Activated CD4-positive, alpha-beta T cell treated with anti-CD3 and anti-CD28 coated beads, Interleukin-2, Interleukin-4, amounts not matched to agents 100 ng/mL and 50 ng/mL, durations not matched to agents 16 hours and 8 hours (primary cell): Measurements from ENCODE around the gene ZNF438.

Experiments
- DNase-seq: peaks from one replicate; pipeline ENCODE4 v3.0.0-alpha.2; 2020; ENCODE audit warnings: low spot score

Gene ZNF438

GRCh38 chr10:30846710-30847109 is 185.0 kb downstream of the ZNF438 start:
- DNase-seq: no peak

GRCh38 chr10:30842894-30843293 is 188.8 kb downstream of the ZNF438 start:
- no peak for DNase-seq

GRCh38 chr10:30842185-30842584 is 189.5 kb downstream of the ZNF438 start:
- DNase-seq: no peak

- no peak for DNase-seq
Measured at GRCh38 chr10:30840395-30841050, 191.1 kb downstream of the ZNF438 start.

- DNase-seq: no peak
Measured at GRCh38 chr10:30839652-30840051, 192.0 kb downstream of the ZNF438 start.

- DNase-seq: no peak
Measured at GRCh38 chr10:30836406-30836805, 195.3 kb downstream of the ZNF438 start.

- no peak for DNase-seq
Measured at GRCh38 chr10:30835146-30835545, 196.5 kb downstream of the ZNF438 start.

GRCh38 chr10:30834651-30835050 is 197.0 kb downstream of the ZNF438 start:
- no peak for DNase-seq

GRCh38 chr10:30834153-30834552 is 197.5 kb downstream of the ZNF438 start:
- no peak for DNase-seq

GRCh38 chr10:30833628-30833970 is 198.1 kb downstream of the ZNF438 start:
- DNase-seq: no peak

GRCh38 chr10:30832749-30833627 is 198.7 kb downstream of the ZNF438 start:
- no peak for DNase-seq

- DNase-seq: no peak
Measured at GRCh38 chr10:30832001-30832748, 199.5 kb downstream of the ZNF438 start.

GRCh38 chr10:30831426-30831825 is 200.2 kb downstream of the ZNF438 start:
- no peak for DNase-seq

GRCh38 chr10:30830315-30831230 is 201.1 kb downstream of the ZNF438 start:
- DNase-seq: no peak

- DNase-seq: no peak
Measured at GRCh38 chr10:30829901-30830300, 201.8 kb downstream of the ZNF438 start.

GRCh38 chr10:30828680-30829079 is 203.0 kb downstream of the ZNF438 start:
- no peak for DNase-seq

GRCh38 chr10:30828164-30828563 is 203.5 kb downstream of the ZNF438 start:
- DNase-seq: no peak

GRCh38 chr10:30827531-30828120 is 204.0 kb downstream of the ZNF438 start:
- no peak for DNase-seq

- DNase-seq: no peak
Measured at GRCh38 chr10:30826679-30827078, 205.0 kb downstream of the ZNF438 start.

GRCh38 chr10:30825495-30825894 is 206.2 kb downstream of the ZNF438 start:
- DNase-seq: no peak

GRCh38 chr10:30825022-30825421 is 206.6 kb downstream of the ZNF438 start:
- no peak for DNase-seq
